HepG2 (cell line): Measurements from ENCODE around the gene OR52H1. TPM values are rescaled to one million over a fixed set of nuclear protein-coding genes. Genes with fewer than 3 reads are reported as not detected.

Source experiments
- ATAC-seq: fragments of 200-7000 bp; cut with Tn5 transposase; 3 replicates; pipeline ENCODE4 v1.9.1; 2020; ENCODE audit warnings: mild to moderate bottlenecking, moderate library complexity
- BruUV-seq: library from RNA; stranded (reverse); fragments of 400-500 nt; replicated peaks from 2 replicates; lab custom pipeline; 2021; lab: Mats Ljungman, UMichigan
- CTCF ChIA-PET: fragments of 300-600 bp; formaldehyde crosslinking; extraction: SDS; loops from one replicate; lab custom pipeline; 2021; ENCODE audit warnings: low total read pairs, inconsistent platforms, low intra/inter-chr PET ratio; lab: Yijun Ruan, JAX
- POLR2A ChIA-PET: fragments of 350-600 bp; sonication (Branson Sonifier 250); formaldehyde crosslinking; loops from one replicate; lab custom pipeline; 2020; ENCODE audit warnings: antibody characterized with exemption, inconsistent platforms; lab: Yijun Ruan, JAX
- DNase-seq: peaks from one replicate; pipeline ENCODE4 v3.0.0-alpha.2; 2015; ENCODE audit warnings: low spot score
- FAIRE-seq: peaks from 3 replicates; lab custom pipeline; 2011; peaks lifted over from hg19 to GRCh38; lab: Jason Lieb, UNC
- H2AFZ ChIP-seq: one replicate; pipeline ENCODE4 v1.6.1; 2011; ENCODE audit warnings: low read length, inconsistent platforms
- H3K27ac ChIP-seq: fragments of 300-600 bp; 3 replicates; pipeline ENCODE4 v1.8.0; 2011; ENCODE audit warnings: mixed run types, mild to moderate bottlenecking, mixed read lengths, low read length, inconsistent platforms; ENCODE audit not compliant: insufficient read depth; ENCODE audit errors: extremely low read length
- H3K27me3 ChIP-seq, 2 experiments: fragments of 200-600 bp in 1 of 2; 2 replicates in 1 of 2; 3 replicates in 1 of 2; pipeline versions ENCODE4 v1.6.0 to v1.8.0; 2011; ENCODE audit warnings: low read length in 2 of 2, mild to moderate bottlenecking in 2 of 2, moderate library complexity in 2 of 2, inconsistent platforms in 1 of 2; ENCODE audit not compliant: insufficient read depth in 2 of 2, control insufficient read depth in 1 of 2
- H3K36me3 ChIP-seq, 2 experiments: fragments of 200-600 bp in 1 of 2; replicated peaks in 1 of 2; 2 replicates in 1 of 2; 3 replicates in 1 of 2; pipeline versions ENCODE4 v1.5.1 to v1.8.0; 2011; ENCODE audit warnings: low read length in 2 of 2, inconsistent platforms in 1 of 2; ENCODE audit not compliant: insufficient read depth in 2 of 2, control insufficient read depth in 1 of 2
- H3K4me1 ChIP-seq: 2 replicates; pipeline ENCODE4 v1.5.1; 2012; ENCODE audit warnings: low read length, inconsistent platforms; ENCODE audit not compliant: insufficient read depth
- H3K4me2 ChIP-seq: 2 replicates; pipeline ENCODE4 v1.6.0; 2011; ENCODE audit warnings: low read depth, low read length, inconsistent platforms
- H3K4me3 ChIP-seq, 3 experiments: fragments of 200-600 bp in 1 of 3; sonication (generic), shearing (Covaris generic) in 1 of 3; replicated peaks in 1 of 3; 2 replicates each; pipeline ENCODE4 v1.5.1; 2011 to 2016; ENCODE audit warnings: low read length in 3 of 3, inconsistent platforms in 2 of 3, low read depth in 2 of 3, mild to moderate bottlenecking in 2 of 3, control low read depth in 1 of 3, mixed read lengths in 1 of 3; ENCODE audit not compliant: insufficient read depth in 1 of 3
- H3K79me2 ChIP-seq: one replicate; pipeline ENCODE4 v1.6.1; 2011; ENCODE audit warnings: low read length, inconsistent platforms; ENCODE audit not compliant: insufficient read depth
- H3K9ac ChIP-seq: 2 replicates; pipeline ENCODE4 v1.6.0; 2011; ENCODE audit warnings: mild to moderate bottlenecking, low read depth, low read length, inconsistent platforms; ENCODE audit not compliant: insufficient read depth
- H3K9me3 ChIP-seq: 2 replicates; pipeline ENCODE4 v1.5.1; 2012; ENCODE audit warnings: mild to moderate bottlenecking, low read length
- H4K20me1 ChIP-seq: 2 replicates; pipeline ENCODE4 v1.6.0; 2011; ENCODE audit warnings: inconsistent platforms, mild to moderate bottlenecking, low read length, moderate library complexity; ENCODE audit not compliant: insufficient read depth
- CENPT ChIP-seq: sonication (generic); formaldehyde crosslinking; IDR thresholded peaks from 2 replicates; pipeline ENCODE4 v1.8.0; 2022; ENCODE audit warnings: low read depth, mild to moderate bottlenecking, moderate library complexity, missing genetic modification reagents
- HNF4G ChIP-seq, 2 experiments: sonication (generic) in 1 of 2; formaldehyde crosslinking in 1 of 2; IDR thresholded peaks; 2 replicates each; pipeline versions ENCODE4 v1.4.0 to v1.6.1; 2011 to 2020; ENCODE audit warnings: borderline replicate concordance in 2 of 2, low read depth in 2 of 2, mild to moderate bottlenecking in 2 of 2, low read length in 1 of 2, missing genetic modification reagents in 1 of 2, moderate library complexity in 1 of 2
- NAIF1 ChIP-seq: sonication (generic); formaldehyde crosslinking; IDR thresholded peaks from 2 replicates; pipeline ENCODE4 v1.5.0; 2020; ENCODE audit warnings: mild to moderate bottlenecking, missing genetic modification reagents, borderline replicate concordance
- NCOR1 ChIP-seq: fragments of 200-600 bp; sonication (generic); IDR thresholded peaks from 2 replicates; pipeline ENCODE4 v1.7.0; 2017; ENCODE audit warnings: antibody characterized with exemption, low read length, borderline replicate concordance
- NFKB2 ChIP-seq: sonication (generic); formaldehyde crosslinking; IDR thresholded peaks from 2 replicates; pipeline ENCODE4 v1.4.0; 2020; ENCODE audit warnings: missing genetic modification reagents, borderline replicate concordance
- PRMT3 ChIP-seq: sonication (generic); formaldehyde crosslinking; IDR thresholded peaks from 2 replicates; pipeline ENCODE4 v1.8.1; 2022; ENCODE audit warnings: low read depth, mild to moderate bottlenecking, moderate library complexity, missing genetic modification reagents, borderline replicate concordance
- RFXAP ChIP-seq: sonication (generic); formaldehyde crosslinking; IDR thresholded peaks from 2 replicates; pipeline ENCODE4 v1.4.0; 2020; ENCODE audit warnings: missing genetic modification reagents, borderline replicate concordance
- SALL2 ChIP-seq: sonication (generic); formaldehyde crosslinking; IDR thresholded peaks from 2 replicates; pipeline ENCODE4 v1.8.1; 2023; ENCODE audit warnings: mild to moderate bottlenecking, missing genetic modification reagents, inconsistent platforms
- SIN3A ChIP-seq: IDR thresholded peaks from 2 replicates; pipeline ENCODE4 v1.6.1; 2011; ENCODE audit warnings: low read depth, mild to moderate bottlenecking, control low read depth, low read length, borderline replicate concordance
- SPEN ChIP-seq: sonication (generic); formaldehyde crosslinking; IDR thresholded peaks from 2 replicates; pipeline ENCODE4 v1.5.1; 2020; ENCODE audit warnings: low read depth, mild to moderate bottlenecking, missing genetic modification reagents
- ZNF331 ChIP-seq: sonication (generic); formaldehyde crosslinking; IDR thresholded peaks from 2 replicates; pipeline ENCODE4 v1.4.0; 2020; ENCODE audit warnings: missing genetic modification reagents
- ZNF670 ChIP-seq: sonication (generic); formaldehyde crosslinking; IDR thresholded peaks from 2 replicates; pipeline ENCODE4 v1.8.0; 2022; ENCODE audit warnings: mild to moderate bottlenecking, missing genetic modification reagents, borderline replicate concordance
- ZSCAN20 ChIP-seq: sonication (generic); formaldehyde crosslinking; IDR thresholded peaks from 2 replicates; pipeline ENCODE4 v1.4.0; 2020; ENCODE audit warnings: missing genetic modification reagents, mild to moderate bottlenecking, borderline replicate concordance
- WGBS: methylation state at CpG from one replicate; pipeline ENCODE4 v1.1.6; 2017; ENCODE audit warnings: low lambda C conversion rate; 5-methylcytosine and 5-hydroxymethylcytosine counted together
- in situ Hi-C: cut with HindIII; loops from 2 replicates; pipeline ENCODE4 v1.10.0; 2017; ENCODE audit warnings: low pct_unique_long_range_greater_than_20kb; ENCODE audit not compliant: extremely low pct_ligation_motif_present
- intact Hi-C: fragments of 100-400 bp; cut with micrococcal nuclease; formaldehyde crosslinking; loops from one replicate; pipeline ENCODE4 v1.10.0; 2022; ENCODE audit not compliant: unreplicated experiment
- polyA plus RNA-seq, 8 experiments: library from polyadenylated mRNA; depleted of rRNA in 3 of 8; stranded (reverse) in 7 of 8; unstranded in 1 of 8; fragments of >200 nt; fragmentation: Illumina TruSeq in 4 of 8; extraction: Trizol in 4 of 8; gene quantifications; 2 replicates each; pipeline versions ENCODE4 v1.2.1 to v1.2.3, GENCODE V29; 2011 to 2016; ENCODE audit warnings: low read depth in 4 of 8, missing spikeins in 1 of 8, mixed read lengths in 1 of 8; ENCODE audit not compliant: insufficient read depth in 1 of 8
- total RNA-seq, 5 experiments: library from RNA; depleted of rRNA; stranded (reverse); fragments of >200 nt; fragmentation: Illumina TruSeq; extraction: Trizol; gene quantifications; 2 replicates each; pipeline ENCODE4 v1.2.3, GENCODE V29; 2016; ENCODE audit warnings: low read depth in 1 of 5
- TF ChIP-seq, protein P1 (sequence below): sonication (generic); formaldehyde crosslinking; IDR thresholded peaks from 2 replicates; pipeline ENCODE4 v1.9.0; 2021; ENCODE audit warnings: missing genetic modification reagents, borderline replicate concordance

The OR52H1 gene
- total and polyA plus RNA-seq, 2 of the 13 experiments (the other 11 are each of a cell fraction or from before 2014, with no cell fraction given): not detected

DNA sequence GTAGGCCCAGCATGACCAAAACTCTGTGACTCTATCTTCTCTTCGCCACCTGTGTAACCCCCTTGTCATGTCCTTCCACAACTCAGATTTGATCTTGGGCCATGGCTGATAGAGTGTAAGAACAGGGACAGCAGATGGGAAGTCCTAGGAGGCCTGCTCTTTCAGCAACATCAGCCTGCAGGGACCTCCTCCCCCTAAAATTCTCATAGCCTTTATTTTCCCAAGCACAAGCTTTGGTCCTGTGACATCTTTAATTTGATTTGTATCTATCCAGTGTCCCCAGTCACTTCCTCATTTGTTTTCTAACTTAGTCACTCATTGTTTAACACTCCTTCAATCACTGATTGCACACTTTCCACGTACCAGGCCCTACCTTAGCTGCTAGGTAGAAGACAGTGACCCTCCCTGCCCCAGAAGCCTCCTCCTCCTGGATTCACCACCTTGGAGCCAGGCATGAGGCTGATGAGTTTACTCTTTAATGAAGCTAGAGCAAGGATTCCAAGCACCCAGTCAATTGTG lies 43.9 kb downstream of the OR52H1 start (continued):
- no peak for TF ChIP-seq ZNF670 (CRISPR knock-in tag)

DNA sequence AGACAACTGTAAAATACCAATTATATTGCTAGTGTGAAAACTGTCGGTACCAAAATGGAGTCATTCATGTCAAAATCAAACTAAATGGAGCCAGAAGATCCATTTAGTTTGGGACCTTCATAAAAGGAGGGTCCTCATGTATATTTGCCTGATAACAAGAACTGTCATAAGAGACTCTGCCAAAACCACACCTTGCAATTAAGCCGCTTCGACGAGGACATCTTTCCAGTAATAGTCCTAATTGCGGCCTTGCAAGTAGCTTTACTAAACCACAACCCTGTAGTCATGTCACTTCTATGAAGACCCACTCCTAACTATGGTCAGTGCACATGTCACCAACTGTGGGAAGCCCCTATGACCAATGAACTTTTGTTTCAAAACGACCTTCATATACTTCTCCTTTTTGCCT lies 47.9 kb downstream of the OR52H1 start:
- no peaks in the 10 kb centered on the region for H3K4me1 ChIP-seq
- no peaks in the 10 kb centered on the region for H3K36me3 ChIP-seq
- H3K4me3 ChIP-seq: no peak overlapping the region
- H2AFZ ChIP-seq: no peak overlapping the region
- H3K27ac ChIP-seq: no peak overlapping the region
- in situ Hi-C loops: no loop called here
- peaks cover 0 to 12% of the 10 kb centered on the region in 2 experiments; a peak in 1 of 5 replicates for H3K27me3 ChIP-seq
- no peak overlapping the region for H3K4me2 ChIP-seq
- ChIA-PET CTCF (no interaction called here), POLR2A (no interaction called here)
- H3K9me3 ChIP-seq: no peaks in the 10 kb centered on the region
- intact Hi-C loops: no loop called here
- H3K9ac ChIP-seq: no peak overlapping the region
- H4K20me1 ChIP-seq: no peaks in the 10 kb centered on the region; the same call in 1 of the 2 replicates
- no peak for ATAC-seq
- no peak for FAIRE-seq
- no TSS peak for BruUV-seq
- H3K79me2 ChIP-seq: no peaks in the 10 kb centered on the region
- no peak for TF ChIP-seq ZNF331 (CRISPR knock-in tag)
- WGBS: 38% methylated on average over 6 of the region's 6 CpGs
- DNase-seq: no peak

DNA sequence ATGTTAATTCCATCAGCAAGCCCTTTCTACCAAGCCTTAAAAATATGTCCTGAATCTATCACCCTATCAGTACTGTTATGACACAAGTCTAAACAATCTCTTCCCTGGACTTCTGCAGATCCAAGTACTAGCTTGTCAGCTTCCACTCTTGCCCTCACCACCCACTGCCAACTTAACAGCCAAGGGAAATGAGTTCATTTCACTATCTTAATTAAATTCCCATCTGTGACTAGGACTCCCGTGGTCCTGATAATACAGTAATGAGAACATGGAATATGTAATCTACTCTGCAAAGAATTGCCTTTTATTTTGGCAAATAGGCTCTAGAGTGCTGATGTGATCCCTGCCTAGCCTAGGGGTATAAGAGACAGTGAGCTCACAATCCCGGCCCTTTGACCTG lies 48.7 kb downstream of the OR52H1 start:
- H3K36me3 ChIP-seq: no peaks in the 10 kb centered on the region
- CTCF ChIA-PET: no interaction called here
- no peak overlapping the region for H2AFZ ChIP-seq
- no peak overlapping the region for H3K4me3 ChIP-seq
- POLR2A ChIA-PET: no interaction called here
- DNase-seq (no peak), ATAC-seq (no peak), FAIRE-seq (no peak)
- no TSS peak for BruUV-seq
- H3K9ac ChIP-seq: no peak overlapping the region
- H3K79me2 ChIP-seq: no peaks in the 10 kb centered on the region
- WGBS: 3% methylated on average over 2 of the region's 2 CpGs
- in situ Hi-C loops (no loop called here), intact Hi-C loops (no loop called here)
- H3K9me3 ChIP-seq: no peaks in the 10 kb centered on the region
- H3K27ac ChIP-seq: no peak overlapping the region
- H3K27me3 ChIP-seq: peaks cover 0 to 12% of the 10 kb centered on the region in 2 experiments; a peak in 1 of 5 replicates
- no peak overlapping the region for H3K4me2 ChIP-seq
- H3K4me1 ChIP-seq: no peaks in the 10 kb centered on the region
- H4K20me1 ChIP-seq: no peaks in the 10 kb centered on the region; the same call in 1 of the 2 replicates
- no peak for TF ChIP-seq SIN3A
- TF ChIP-seq SALL2 (CRISPR knock-in tag): no peak
- TF ChIP-seq HNF4G (IDR thresholded peaks at IDR 0.05; ENCODE audit: borderline replicate concordance, low read depth, low read length): no peak
- no peak for TF ChIP-seq HNF4G (CRISPR knock-in tag; IDR thresholded peaks at IDR 0.05; ENCODE audit: borderline replicate concordance, low read depth)
- no peak for TF ChIP-seq NCOR1
- TF ChIP-seq SPEN (CRISPR knock-in tag): no peak
- no peak for TF ChIP-seq ZSCAN20
- no peak for TF ChIP-seq NAIF1 (CRISPR knock-in tag)
- no peak for TF ChIP-seq NFKB2 (CRISPR knock-in tag)
- no peak for TF ChIP-seq CENPT (CRISPR knock-in tag)
- no peak for TF ChIP-seq PRMT3
- TF ChIP-seq, protein P1, sequence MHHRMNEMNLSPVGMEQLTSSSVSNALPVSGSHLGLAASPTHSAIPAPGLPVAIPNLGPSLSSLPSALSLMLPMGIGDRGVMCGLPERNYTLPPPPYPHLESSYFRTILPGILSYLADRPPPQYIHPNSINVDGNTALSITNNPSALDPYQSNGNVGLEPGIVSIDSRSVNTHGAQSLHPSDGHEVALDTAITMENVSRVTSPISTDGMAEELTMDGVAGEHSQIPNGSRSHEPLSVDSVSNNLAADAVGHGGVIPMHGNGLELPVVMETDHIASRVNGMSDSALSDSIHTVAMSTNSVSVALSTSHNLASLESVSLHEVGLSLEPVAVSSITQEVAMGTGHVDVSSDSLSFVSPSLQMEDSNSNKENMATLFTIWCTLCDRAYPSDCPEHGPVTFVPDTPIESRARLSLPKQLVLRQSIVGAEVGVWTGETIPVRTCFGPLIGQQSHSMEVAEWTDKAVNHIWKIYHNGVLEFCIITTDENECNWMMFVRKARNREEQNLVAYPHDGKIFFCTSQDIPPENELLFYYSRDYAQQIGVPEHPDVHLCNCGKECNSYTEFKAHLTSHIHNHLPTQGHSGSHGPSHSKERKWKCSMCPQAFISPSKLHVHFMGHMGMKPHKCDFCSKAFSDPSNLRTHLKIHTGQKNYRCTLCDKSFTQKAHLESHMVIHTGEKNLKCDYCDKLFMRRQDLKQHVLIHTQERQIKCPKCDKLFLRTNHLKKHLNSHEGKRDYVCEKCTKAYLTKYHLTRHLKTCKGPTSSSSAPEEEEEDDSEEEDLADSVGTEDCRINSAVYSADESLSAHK (CRISPR knock-in tag): no peak
- no peak for TF ChIP-seq RFXAP
